ENCODE measurements around the gene TMEM52B. TPM values are rescaled to one million over a fixed set of nuclear protein-coding genes. Genes with fewer than 3 reads are reported as not detected.
A peak's percentile ranks its signal among the peaks of the same experiment; 100 is the strongest.

Gene TMEM52B
- total and polyA plus RNA-seq, 2 donors from 2014 or later: 25.7 to 292 TPM

- H3K27me3 ChIP-seq (ENCODE audit: control insufficient read depth, insufficient read depth, low read length): no peaks in the 10 kb centered on the region
- intact Hi-C loops (cut with DNase I): no loop called here
- H3K4me1 ChIP-seq (ENCODE audit: control insufficient read depth in 2 of 3, insufficient read depth in 2 of 3, low read depth in 1 of 3, low read length in 3 of 3): peaks cover 0 to 5% (median 0%) of the 10 kb centered on the region in 3 donors
- no peaks in the 10 kb centered on the region for H3K9me3 ChIP-seq (ENCODE audit: control insufficient read depth in 2 of 3, insufficient read depth in 1 of 3, low read length in 3 of 3)
- no peak overlapping the region for H3K4me3 ChIP-seq (ENCODE audit: low read length in 3 of 3)
- TF ChIP-seq, protein P1, sequence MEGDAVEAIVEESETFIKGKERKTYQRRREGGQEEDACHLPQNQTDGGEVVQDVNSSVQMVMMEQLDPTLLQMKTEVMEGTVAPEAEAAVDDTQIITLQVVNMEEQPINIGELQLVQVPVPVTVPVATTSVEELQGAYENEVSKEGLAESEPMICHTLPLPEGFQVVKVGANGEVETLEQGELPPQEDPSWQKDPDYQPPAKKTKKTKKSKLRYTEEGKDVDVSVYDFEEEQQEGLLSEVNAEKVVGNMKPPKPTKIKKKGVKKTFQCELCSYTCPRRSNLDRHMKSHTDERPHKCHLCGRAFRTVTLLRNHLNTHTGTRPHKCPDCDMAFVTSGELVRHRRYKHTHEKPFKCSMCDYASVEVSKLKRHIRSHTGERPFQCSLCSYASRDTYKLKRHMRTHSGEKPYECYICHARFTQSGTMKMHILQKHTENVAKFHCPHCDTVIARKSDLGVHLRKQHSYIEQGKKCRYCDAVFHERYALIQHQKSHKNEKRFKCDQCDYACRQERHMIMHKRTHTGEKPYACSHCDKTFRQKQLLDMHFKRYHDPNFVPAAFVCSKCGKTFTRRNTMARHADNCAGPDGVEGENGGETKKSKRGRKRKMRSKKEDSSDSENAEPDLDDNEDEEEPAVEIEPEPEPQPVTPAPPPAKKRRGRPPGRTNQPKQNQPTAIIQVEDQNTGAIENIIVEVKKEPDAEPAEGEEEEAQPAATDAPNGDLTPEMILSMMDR (IDR thresholded peaks at IDR 0.05; ENCODE audit: borderline replicate concordance, extremely low read depth, insufficient read depth): no peak
- H3K36me3 ChIP-seq (ENCODE audit: control insufficient read depth in 2 of 3, insufficient read depth in 3 of 3, low read length in 3 of 3): no peaks in the 10 kb centered on the region
- H3K9ac ChIP-seq (ENCODE audit: low read length in 3 of 3): peak overlapping the region in 1 of 3 donors; percentile 41
- no peak for FAIRE-seq
- DNase-seq: peak in 1 of 5 donors; percentile 42
- H3K27ac ChIP-seq (ENCODE audit: low read depth in 2 of 2, low read length in 2 of 2): peak overlapping the region; percentile 99 to 100
Measured at GRCh38 chr12:10211101-10211939, 32.5 kb downstream of the TMEM52B start.

- Histone ChIP-seq H3K27ac (ENCODE audit: low read depth in 2 of 2, low read length in 2 of 2) (peak overlapping the region; percentile 99 to 100), H3K9me3 (ENCODE audit: control insufficient read depth in 2 of 3, insufficient read depth in 1 of 3, low read length in 3 of 3) (no peaks in the 10 kb centered on the region), H3K27me3 (ENCODE audit: control insufficient read depth, insufficient read depth, low read length) (no peaks in the 10 kb centered on the region), H3K4me1 (ENCODE audit: control insufficient read depth in 2 of 3, insufficient read depth in 2 of 3, low read depth in 1 of 3, low read length in 3 of 3) (peaks cover 0 to 5% (median 0%) of the 10 kb centered on the region in 3 donors), H3K36me3 (ENCODE audit: control insufficient read depth in 2 of 3, insufficient read depth in 3 of 3, low read length in 3 of 3) (peaks cover 0 to 2% (median 0%) of the 10 kb centered on the region in 3 donors), H3K4me3 (ENCODE audit: low read length in 3 of 3) (peak overlapping the region in 2 of 3 donors; percentile 90 to 100), H3K9ac (ENCODE audit: low read length in 3 of 3) (peak overlapping the region; percentile 20 to 100 (median 89))
- FAIRE-seq: peak; percentile 98
- peak; percentile 96 to 99 (median 96) for DNase-seq
- intact Hi-C loops (cut with DNase I): no loop called here
- TF ChIP-seq, protein P1 (IDR thresholded peaks at IDR 0.05; ENCODE audit: borderline replicate concordance, extremely low read depth, insufficient read depth): no peak
Measured at GRCh38 chr12:10211940-10212738, 33.3 kb downstream of the TMEM52B start.

DNA sequence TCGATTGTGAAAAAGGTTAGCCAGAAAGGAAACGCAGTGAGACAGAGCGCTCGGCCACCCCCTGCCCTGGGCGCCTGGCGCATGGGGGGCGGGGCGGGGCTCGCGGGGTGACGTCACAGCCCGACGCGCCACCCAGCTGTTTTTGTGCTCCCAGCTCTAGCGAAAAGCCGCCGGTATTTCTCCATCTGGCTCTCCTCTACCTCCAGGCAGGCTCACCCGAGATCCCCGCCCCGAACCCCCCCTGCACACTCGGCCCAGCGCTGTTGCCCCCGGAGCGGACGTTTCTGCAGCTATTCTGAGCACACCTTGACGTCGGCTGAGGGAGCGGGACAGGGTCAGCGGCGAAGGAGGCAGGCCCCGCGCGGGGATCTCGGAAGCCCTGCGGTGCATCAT lies 33.9 kb downstream of the TMEM52B start, which contains the start of gene GABARAPL1:
Gene GABARAPL1, plus strand, starts transcription at position 139 of the 393 bp plus-strand sequence. Its CDS starts 253 bp downstream, at position 392.
- FAIRE-seq: no peak

More for the DNA sequence above, 33.9 kb downstream of the TMEM52B start, which contains the start of gene GABARAPL1:
- DNase-seq: peak; percentile 85 to 95 (median 92)
- H3K9me3 ChIP-seq (ENCODE audit: control insufficient read depth in 2 of 3, insufficient read depth in 1 of 3, low read length in 3 of 3): no peaks in the 10 kb centered on the region
- H3K27ac ChIP-seq (ENCODE audit: low read depth in 2 of 2, low read length in 2 of 2): peak within 1 kb of the TSS; percentile 99 to 100
- H3K27me3 ChIP-seq (ENCODE audit: control insufficient read depth, insufficient read depth, low read length): no peaks in the 10 kb centered on the region
- H3K4me3 ChIP-seq (ENCODE audit: low read length in 3 of 3): peak within 1 kb of the TSS; percentile 90 to 100 (median 98)
- intact Hi-C loops (cut with DNase I): no loop called here
- H3K4me1 ChIP-seq (ENCODE audit: control insufficient read depth in 2 of 3, insufficient read depth in 2 of 3, low read depth in 1 of 3, low read length in 3 of 3): peaks cover 0 to 5% (median 0%) of the 10 kb centered on the region in 3 donors
- peaks cover 0 to 5% (median 0%) of the 10 kb centered on the region in 3 donors for H3K36me3 ChIP-seq (ENCODE audit: control insufficient read depth in 2 of 3, insufficient read depth in 3 of 3, low read length in 3 of 3)
- peak within 1 kb of the TSS; percentile 89 to 100 (median 96) for H3K9ac ChIP-seq (ENCODE audit: low read length in 3 of 3)
- TF ChIP-seq, protein P1 (IDR thresholded peaks at IDR 0.05; ENCODE audit: borderline replicate concordance, extremely low read depth, insufficient read depth): no peak

Measured in kidney (tissue), 14 donors.